Astrocyte of the hippocampus (primary cell): ENCODE measurements around the gene ABCB11.

ENCODE experiments used
- DNase-seq: peaks from one replicate; pipeline ENCODE4 v3.0.0; 2011; ENCODE audit warnings: low read depth, low spot score

ABCB11 gene

GRCh38 chr2:169042856-169043255, 11.7 kb upstream of the ABCB11 start:
- DNase-seq = no peak

GRCh38 chr2:169041594-169041993, 10.5 kb upstream of the ABCB11 start:
- DNase-seq = no peak

GRCh38 chr2:169039702-169040101, 8.6 kb upstream of the ABCB11 start:
- no peak for DNase-seq

GRCh38 chr2:169038338-169038757, 7.2 kb upstream of the ABCB11 start:
- peak; percentile 31 for DNase-seq

GRCh38 chr2:169036736-169037440, 5.8 kb upstream of the ABCB11 start:
- no peak for DNase-seq

GRCh38 chr2:169035887-169036286, 4.8 kb upstream of the ABCB11 start:
- no peak for DNase-seq

- no peak for DNase-seq
These were observed 3.9 kb upstream of the ABCB11 start for GRCh38 chr2:169034984-169035544.

GRCh38 chr2:169034256-169034655, 3.1 kb upstream of the ABCB11 start:
- DNase-seq = no peak

GRCh38 chr2:169029341-169029740, 1.8 kb downstream of the ABCB11 start:
- no peak for DNase-seq

GRCh38 chr2:169027234-169027633, 3.9 kb downstream of the ABCB11 start:
- no peak for DNase-seq

GRCh38 chr2:169026056-169026455, 5.1 kb downstream of the ABCB11 start:
- no peak for DNase-seq

- no peak for DNase-seq
These were observed 8.0 kb downstream of the ABCB11 start for GRCh38 chr2:169023161-169023560.

GRCh38 chr2:169018390-169018789, 12.7 kb downstream of the ABCB11 start:
- DNase-seq = no peak

GRCh38 chr2:169015943-169016342, 15.2 kb downstream of the ABCB11 start:
- DNase-seq = no peak

- no peak for DNase-seq
These were observed 16.3 kb downstream of the ABCB11 start for GRCh38 chr2:169014780-169015179.

GRCh38 chr2:169013628-169014026, 17.5 kb downstream of the ABCB11 start:
- DNase-seq = no peak

- peak; percentile 74 for DNase-seq
These were observed 18.1 kb downstream of the ABCB11 start for GRCh38 chr2:169012812-169013627.

GRCh38 chr2:169012191-169012792, 18.8 kb downstream of the ABCB11 start:
- peak; percentile 94 for DNase-seq

GRCh38 chr2:169011698-169012097, 19.4 kb downstream of the ABCB11 start:
- DNase-seq = peak; percentile 26

GRCh38 chr2:169010633-169011460, 20.3 kb downstream of the ABCB11 start:
- peak; percentile 72 for DNase-seq

- DNase-seq = no peak
These were observed 21.1 kb downstream of the ABCB11 start for GRCh38 chr2:169009865-169010579.
